HepG2 (cell line): ENCODE measurements around the gene CPLX1. TPM values are rescaled to one million over a fixed set of nuclear protein-coding genes. Genes with fewer than 3 reads are reported as not detected.

ENCODE experiments used
- AFF4 ChIP-seq: sonication (generic); formaldehyde crosslinking; IDR thresholded peaks from 2 replicates; pipeline ENCODE4 v1.4.0; 2020; ENCODE audit warnings: missing genetic modification reagents
- AGO1 ChIP-seq: fragments of 200-400 bp; formaldehyde crosslinking; IDR thresholded peaks from 2 replicates; pipeline ENCODE4 v1.6.1; 2017; ENCODE audit warnings: mild to moderate bottlenecking, low read depth, low read length, moderate library complexity; ENCODE audit not compliant: poor library complexity, severe bottlenecking
- AKNA ChIP-seq: sonication (generic); formaldehyde crosslinking; IDR thresholded peaks from 2 replicates; pipeline ENCODE4 v1.4.0; 2020; ENCODE audit warnings: missing genetic modification reagents, borderline replicate concordance
- BHLHE40 ChIP-seq: IDR thresholded peaks from 2 replicates; pipeline ENCODE4 v1.6.1; 2011; ENCODE audit warnings: low read length, improper control_type of control experiment
- E2F1 ChIP-seq: sonication (generic); formaldehyde crosslinking; IDR thresholded peaks from 2 replicates; pipeline ENCODE4 v1.5.0; 2020; ENCODE audit warnings: missing genetic modification reagents
- MEIS2 ChIP-seq: sonication (generic); formaldehyde crosslinking; IDR thresholded peaks from 2 replicates; pipeline ENCODE4 v1.9.0; 2021; ENCODE audit warnings: mild to moderate bottlenecking, missing genetic modification reagents
- MTA3 ChIP-seq: sonication (generic); formaldehyde crosslinking; IDR thresholded peaks from 2 replicates; pipeline ENCODE4 v1.4.0; 2020; ENCODE audit warnings: missing genetic modification reagents
- NPAS2 ChIP-seq: sonication (generic); formaldehyde crosslinking; IDR thresholded peaks from 2 replicates; pipeline ENCODE4 v1.8.0; 2022; ENCODE audit warnings: mild to moderate bottlenecking, missing genetic modification reagents, borderline replicate concordance
- PBX2 ChIP-seq: IDR thresholded peaks from 2 replicates; pipeline ENCODE4 v1.6.1; 2016; ENCODE audit warnings: control low read depth
- RFX3 ChIP-seq: IDR thresholded peaks from 2 replicates; pipeline ENCODE4 v1.6.1; 2016; ENCODE audit warnings: missing biosample characterization, missing genetic modification reagents
- ZC3H13 ChIP-seq: sonication (generic); formaldehyde crosslinking; IDR thresholded peaks from 2 replicates; pipeline ENCODE4 v1.8.1; 2023; ENCODE audit warnings: mild to moderate bottlenecking, missing genetic modification reagents, moderate library complexity
- ZNF644 ChIP-seq: IDR thresholded peaks from 2 replicates; pipeline ENCODE4 v1.6.1; 2016; ENCODE audit warnings: low read depth
- ZNF7 ChIP-seq: IDR thresholded peaks from 2 replicates; pipeline ENCODE4 v1.6.1; 2016; ENCODE audit warnings: missing biosample characterization, missing genetic modification reagents
- polyA plus RNA-seq, 8 experiments: library from polyadenylated mRNA; depleted of rRNA in 3 of 8; stranded (reverse) in 7 of 8; unstranded in 1 of 8; fragments of >200 nt; fragmentation: Illumina TruSeq in 4 of 8; extraction: Trizol in 4 of 8; gene quantifications; 2 replicates each; pipeline versions ENCODE4 v1.2.1 to v1.2.3, GENCODE V29; 2011 to 2016; ENCODE audit warnings: low read depth in 4 of 8, missing spikeins in 1 of 8, mixed read lengths in 1 of 8; ENCODE audit not compliant: insufficient read depth in 1 of 8
- total RNA-seq, 5 experiments: library from RNA; depleted of rRNA; stranded (reverse); fragments of >200 nt; fragmentation: Illumina TruSeq; extraction: Trizol; gene quantifications; 2 replicates each; pipeline ENCODE4 v1.2.3, GENCODE V29; 2016; ENCODE audit warnings: low read depth in 1 of 5

Gene CPLX1
- total and polyA plus RNA-seq, 2 of the 13 experiments (the other 11 are each of a cell fraction or from before 2014, with no cell fraction given), result 0.18 TPM

- no peak for TF ChIP-seq AKNA (CRISPR knock-in tag)
- TF ChIP-seq AFF4, result no peak
- TF ChIP-seq E2F1, result no peak
- TF ChIP-seq BHLHE40, result 0 out of 2 replicates have a peak, but pooled peaks have one; percentile 23
- no peak for TF ChIP-seq ZC3H13 (CRISPR knock-in tag)
- no peak for TF ChIP-seq ZNF644 (CRISPR knock-in tag)
- no peak for TF ChIP-seq MTA3
- TF ChIP-seq PBX2, result no peak
- TF ChIP-seq RFX3 (CRISPR knock-in tag), result no peak
- no peak for TF ChIP-seq AGO1
- TF ChIP-seq ZNF7 (CRISPR knock-in tag), result peak; percentile 80
- TF ChIP-seq NPAS2, result no peak
- TF ChIP-seq MEIS2 (CRISPR knock-in tag), result no peak
These were observed 24.3 kb downstream of the CPLX1 start (continued) for GRCh38 chr4:801436-802124.
